CD4-positive, alpha-beta T cell (primary cell): ENCODE results near the gene TP63. TPM values are rescaled to one million over a fixed set of nuclear protein-coding genes. Genes with fewer than 3 reads are reported as not detected.

Source experiments
- ATAC-seq: fragments of 200-7000 bp; cut with Tn5 transposase; one replicate; pipeline ENCODE4 v1.10.0; 2022; ENCODE audit warnings: mild to moderate bottlenecking; ENCODE audit not compliant: poor library complexity
- CTCF ChIA-PET: fragments of 350-600 bp; sonication (Branson Sonifier 250); formaldehyde crosslinking; loops from one replicate; lab custom pipeline; 2021; ENCODE audit warnings: antibody characterized with exemption, inconsistent platforms; lab: Charles Lee
- POLR2A ChIA-PET: fragments of 350-600 bp; sonication (Branson Sonifier 250); formaldehyde crosslinking; loops from one replicate; lab custom pipeline; 2021; ENCODE audit warnings: antibody characterized with exemption, inconsistent platforms; lab: Charles Lee
- DNase-seq, 14 experiments: peaks; one replicate each; pipeline ENCODE4 v3.0.0-alpha.2; 2013 to 2020; ENCODE audit warnings: mixed read lengths in 2 of 14
- H3K27ac ChIP-seq, 2 donors: one replicate each; pipeline versions ENCODE4 v1.5.1 to v1.7.0; 2013; ENCODE audit warnings: low read length in 2 of 2, low read depth in 1 of 2, mild to moderate bottlenecking in 1 of 2
- H3K27me3 ChIP-seq, 2 experiments: 1 replicate in 1 of 2; 2 replicates in 1 of 2; pipeline versions ENCODE4 v1.6.1 to v1.7.0; 2013; ENCODE audit warnings: low read length in 2 of 2, control low read depth in 1 of 2, mild to moderate bottlenecking in 1 of 2, moderate library complexity in 1 of 2; ENCODE audit not compliant: insufficient read depth in 2 of 2, control insufficient read depth in 1 of 2
- H3K36me3 ChIP-seq: one replicate; pipeline ENCODE4 v1.6.1; 2013; ENCODE audit warnings: low read length, control low read depth; ENCODE audit not compliant: insufficient read depth
- H3K4me1 ChIP-seq: one replicate; pipeline ENCODE4 v1.6.1; 2013; ENCODE audit warnings: low read length, control low read depth; ENCODE audit not compliant: insufficient read depth
- H3K4me3 ChIP-seq: one replicate; pipeline ENCODE4 v1.5.1; 2013; ENCODE audit warnings: mild to moderate bottlenecking, low read length, moderate library complexity
- H3K9me3 ChIP-seq, 2 experiments: 1 replicate in 1 of 2; 2 replicates in 1 of 2; pipeline versions ENCODE4 v1.6.1 to v1.7.0; 2013; ENCODE audit warnings: low read length in 2 of 2, mild to moderate bottlenecking in 2 of 2, control low read depth in 1 of 2, moderate library complexity in 1 of 2; ENCODE audit not compliant: control insufficient read depth in 1 of 2, insufficient read depth in 1 of 2
- H3K27ac Mint-ChIP-seq: one replicate; pipeline ENCODE4 v1.8.0; 2020; ENCODE audit warnings: mixed read lengths
- H3K27me3 Mint-ChIP-seq: one replicate; pipeline ENCODE4 v1.8.0; 2021; ENCODE audit warnings: mixed read lengths
- H3K36me3 Mint-ChIP-seq: one replicate; pipeline ENCODE4 v1.8.0; 2021; ENCODE audit warnings: low read depth, mixed read lengths
- H3K4me1 Mint-ChIP-seq: one replicate; pipeline ENCODE4 v1.8.0; 2021; ENCODE audit warnings: low read depth, mixed read lengths
- H3K4me3 Mint-ChIP-seq: one replicate; pipeline ENCODE4 v1.8.0; 2020; ENCODE audit warnings: mild to moderate bottlenecking, mixed read lengths
- H3K9me3 Mint-ChIP-seq: one replicate; pipeline ENCODE4 v1.8.0; 2020; ENCODE audit warnings: mixed read lengths
- CTCF ChIP-seq: fragments of 200-600 bp; IDR thresholded peaks from one replicate; pipeline ENCODE4 v1.8.0; 2022; ENCODE audit warnings: antibody characterized with exemption, mild to moderate bottlenecking
- intact Hi-C, 2 experiments: fragments of 100-400 bp; cut with DNase I in 1 of 2; cut with micrococcal nuclease in 1 of 2; formaldehyde crosslinking; loops; one replicate each; pipeline versions ENCODE4 v1.15.1 to v1.9.0; 2023 to 2025; cut with DNase I, micrococcal nuclease
- total RNA-seq, 174 experiments: library from RNA in 2 of 174; stranded (reverse) in 2 of 174; gene quantifications; one replicate each; pipeline ENCODE4 v1.2.3 and lab custom pipeline; 2021 to 2026

Gene TP63
- total RNA-seq, 2 experiments from 2014 or later, result 0.31 TPM; not detected in 1

DNA sequence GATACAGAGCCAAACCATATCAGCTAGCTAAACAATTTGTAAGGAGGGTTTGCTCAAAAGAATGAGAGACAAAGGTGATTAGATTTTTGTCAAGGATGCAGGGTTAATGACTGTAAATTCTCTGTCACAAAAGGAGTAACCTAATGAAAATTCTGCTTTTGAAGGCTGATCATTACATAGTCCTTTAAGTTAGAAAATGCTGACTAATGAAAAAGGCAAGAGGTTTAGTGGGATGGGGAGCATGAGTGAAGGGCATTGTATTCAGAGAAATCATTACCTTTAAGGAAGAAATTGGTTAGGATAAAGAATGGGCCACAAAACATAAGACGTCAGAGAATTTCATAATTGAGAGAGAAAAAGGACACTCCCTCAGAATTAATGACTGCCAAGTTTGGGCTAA, 97.7 kb downstream of the TP63 start:
- no peaks in the 10 kb centered on the region for H3K9me3 Mint-ChIP-seq
- DNase-seq (no peak), ATAC-seq (no peak)
- no peaks in the 10 kb centered on the region for H3K9me3 ChIP-seq
- no peak overlapping the region for H3K27ac Mint-ChIP-seq
- TF ChIP-seq CTCF, result no peak
- no peaks in the 10 kb centered on the region for H3K4me1 Mint-ChIP-seq
- no peaks in the 10 kb centered on the region for H3K36me3 ChIP-seq
- H3K4me1 ChIP-seq, result no peaks in the 10 kb centered on the region
- intact Hi-C loops, result no loop called here
- ChIA-PET CTCF (no interaction called here), POLR2A (no interaction called here)
- no peak overlapping the region for H3K4me3 Mint-ChIP-seq
- no peaks in the 10 kb centered on the region for H3K36me3 Mint-ChIP-seq
- H3K27me3 Mint-ChIP-seq, result no peaks in the 10 kb centered on the region
- H3K4me3 ChIP-seq, result no peak overlapping the region
- H3K27me3 ChIP-seq, result no peaks in the 10 kb centered on the region
- H3K27ac ChIP-seq, result no peak overlapping the region

DNA sequence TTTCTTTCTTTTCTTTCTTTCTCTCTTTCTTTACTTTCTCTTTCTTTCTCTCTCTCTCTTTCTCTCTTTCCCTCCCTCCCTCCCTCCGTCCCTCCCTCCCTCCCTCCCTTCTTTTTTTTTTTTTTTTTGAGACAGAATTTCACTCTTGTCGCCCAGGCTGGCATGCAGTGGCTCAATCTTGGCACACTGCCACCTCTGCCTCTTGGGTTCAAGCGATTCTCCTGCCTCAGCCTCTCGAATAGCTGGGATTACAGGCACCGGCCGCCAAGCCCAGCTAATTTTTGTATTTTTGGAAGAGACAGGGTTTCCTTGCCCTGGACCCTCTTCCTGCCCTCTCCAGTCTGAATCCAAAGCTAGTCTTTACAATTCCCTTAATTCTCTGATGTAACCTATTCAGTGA, 102.9 kb downstream of the TP63 start:
- no peaks in the 10 kb centered on the region for H3K4me1 Mint-ChIP-seq

DNA sequence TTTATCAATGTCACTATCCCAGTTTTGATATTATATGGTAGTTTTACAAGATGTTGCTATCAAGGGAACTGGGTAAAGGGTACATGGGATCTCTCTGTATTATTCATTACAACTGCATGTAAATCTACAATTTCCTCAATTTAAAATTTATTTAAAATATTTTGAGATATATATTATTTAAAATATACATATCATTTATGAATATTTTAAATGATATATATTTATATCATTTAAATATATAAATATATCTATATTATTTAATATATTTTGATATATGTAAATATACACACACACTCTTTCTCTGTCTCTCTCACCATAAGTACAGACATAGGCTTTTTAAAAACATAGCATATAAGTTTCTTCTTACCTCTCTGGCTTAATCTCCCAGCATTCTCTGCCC, 104.7 kb downstream of the TP63 start:
- Histone ChIP-seq H3K27ac (no peak overlapping the region), H3K9me3 (no peaks in the 10 kb centered on the region), H3K36me3 (no peaks in the 10 kb centered on the region), H3K27me3 (no peaks in the 10 kb centered on the region), H3K4me1 (no peaks in the 10 kb centered on the region), H3K4me3 (no peak overlapping the region)
- peaks cover 3% of the 10 kb centered on the region for H3K36me3 Mint-ChIP-seq
- no peaks in the 10 kb centered on the region for H3K4me1 Mint-ChIP-seq
- H3K4me3 Mint-ChIP-seq, result no peak overlapping the region
- DNase-seq (no peak), ATAC-seq (no peak)
- no peak for TF ChIP-seq CTCF
- CTCF ChIA-PET, result interaction anchor here (1.4 kb wide), 1 partner anchor 20 kb away, joined by 3 read pairs; no protein-coding TSS in a partner anchor
- intact Hi-C loops, result no loop called here
- H3K27me3 Mint-ChIP-seq, result no peaks in the 10 kb centered on the region
- no peak overlapping the region for H3K27ac Mint-ChIP-seq
- POLR2A ChIA-PET, result no interaction called here
- H3K9me3 Mint-ChIP-seq, result peaks cover 2% of the 10 kb centered on the region

More for the DNA sequence above, 102.9 kb downstream of the TP63 start:
- Histone ChIP-seq H3K27me3 (no peaks in the 10 kb centered on the region), H3K9me3 (no peaks in the 10 kb centered on the region), H3K4me1 (no peaks in the 10 kb centered on the region), H3K27ac (no peak overlapping the region), H3K4me3 (no peak overlapping the region), H3K36me3 (no peaks in the 10 kb centered on the region)
- no peak overlapping the region for H3K27ac Mint-ChIP-seq
- no peak for TF ChIP-seq CTCF
- no peak for DNase-seq
- no peaks in the 10 kb centered on the region for H3K36me3 Mint-ChIP-seq
- no peak overlapping the region for H3K4me3 Mint-ChIP-seq
- CTCF ChIA-PET, result no interaction called here
- POLR2A ChIA-PET, result no interaction called here
- intact Hi-C loops, result no loop called here
- no peak for ATAC-seq
- no peaks in the 10 kb centered on the region for H3K9me3 Mint-ChIP-seq
- no peaks in the 10 kb centered on the region for H3K27me3 Mint-ChIP-seq
